HG02678 (cell line): ENCODE results near the gene WNT3.

ENCODE experiments used
- ATAC-seq: cut with Tn5 transposase; IDR thresholded peaks from one replicate; pipeline ENCODE4 v1.9.1; 2021; ENCODE audit warnings: mild to moderate bottlenecking, moderate library complexity; ENCODE audit not compliant: unreplicated experiment

WNT3 gene

GRCh38 chr17:46739982-46740381, 78.5 kb downstream of the WNT3 start:
- no peak for ATAC-seq

- ATAC-seq = no peak
Measured at GRCh38 chr17:46738544-46738943, 79.9 kb downstream of the WNT3 start.

GRCh38 chr17:46737326-46737725, 81.2 kb downstream of the WNT3 start:
- ATAC-seq = no peak

- ATAC-seq = no peak
Measured at GRCh38 chr17:46736100-46736499, 82.4 kb downstream of the WNT3 start.

GRCh38 chr17:46733837-46734475, 84.5 kb downstream of the WNT3 start:
- ATAC-seq = no peak

- ATAC-seq = no peak
Measured at GRCh38 chr17:46732754-46733398, 85.6 kb downstream of the WNT3 start.

GRCh38 chr17:46732160-46732559, 86.3 kb downstream of the WNT3 start:
- no peak for ATAC-seq

- ATAC-seq = no peak
Measured at GRCh38 chr17:46730679-46731078, 87.8 kb downstream of the WNT3 start.

GRCh38 chr17:46730026-46730425, 88.5 kb downstream of the WNT3 start:
- ATAC-seq = no peak

GRCh38 chr17:46727572-46728348, 90.7 kb downstream of the WNT3 start:
- ATAC-seq = no peak

GRCh38 chr17:46726206-46726605, 92.3 kb downstream of the WNT3 start:
- ATAC-seq = no peak

- ATAC-seq = no peak
Measured at GRCh38 chr17:46722662-46723285, 95.7 kb downstream of the WNT3 start.

GRCh38 chr17:46720408-46720807, 98.1 kb downstream of the WNT3 start:
- ATAC-seq = no peak

GRCh38 chr17:46719891-46720290, 98.6 kb downstream of the WNT3 start:
- no peak for ATAC-seq

GRCh38 chr17:46717999-46718398, 100.5 kb downstream of the WNT3 start:
- ATAC-seq = no peak
